ENCODE measurements around the gene SLC8A1. TPM values are rescaled to one million over a fixed set of nuclear protein-coding genes. Genes with fewer than 3 reads are reported as not detected.

The SLC8A1 gene
- 10 to 100 TPM; 21.8 to 58.6 (median 25.3) TPM for total RNA-seq

- TF ChIP-seq POLR2A (IDR thresholded peaks at IDR 0.05): peak in 1 of 4 donors; percentile 28
- no peak for TF ChIP-seq POLR2AphosphoS5 (IDR thresholded peaks at IDR 0.05)
- no peak for TF ChIP-seq EP300 (IDR thresholded peaks at IDR 0.05)
- TF ChIP-seq, protein P1, sequence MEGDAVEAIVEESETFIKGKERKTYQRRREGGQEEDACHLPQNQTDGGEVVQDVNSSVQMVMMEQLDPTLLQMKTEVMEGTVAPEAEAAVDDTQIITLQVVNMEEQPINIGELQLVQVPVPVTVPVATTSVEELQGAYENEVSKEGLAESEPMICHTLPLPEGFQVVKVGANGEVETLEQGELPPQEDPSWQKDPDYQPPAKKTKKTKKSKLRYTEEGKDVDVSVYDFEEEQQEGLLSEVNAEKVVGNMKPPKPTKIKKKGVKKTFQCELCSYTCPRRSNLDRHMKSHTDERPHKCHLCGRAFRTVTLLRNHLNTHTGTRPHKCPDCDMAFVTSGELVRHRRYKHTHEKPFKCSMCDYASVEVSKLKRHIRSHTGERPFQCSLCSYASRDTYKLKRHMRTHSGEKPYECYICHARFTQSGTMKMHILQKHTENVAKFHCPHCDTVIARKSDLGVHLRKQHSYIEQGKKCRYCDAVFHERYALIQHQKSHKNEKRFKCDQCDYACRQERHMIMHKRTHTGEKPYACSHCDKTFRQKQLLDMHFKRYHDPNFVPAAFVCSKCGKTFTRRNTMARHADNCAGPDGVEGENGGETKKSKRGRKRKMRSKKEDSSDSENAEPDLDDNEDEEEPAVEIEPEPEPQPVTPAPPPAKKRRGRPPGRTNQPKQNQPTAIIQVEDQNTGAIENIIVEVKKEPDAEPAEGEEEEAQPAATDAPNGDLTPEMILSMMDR (IDR thresholded peaks at IDR 0.05): no peak
- 3 to 7% methylated on average over 30 to 72 of the region's 82 CpGs for WGBS, 2 donors
- DNase-seq: peak in 1 of 2 donors; percentile 91
- peak within 1 kb of the TSS; percentile 58 to 82 (median 76) for H3K27ac ChIP-seq
- H3K36me3 ChIP-seq: no peaks in the 10 kb centered on the region
- H3K27me3 ChIP-seq: no peaks in the 10 kb centered on the region
- peaks cover 0 to 17% (median 6%) of the 10 kb centered on the region in 4 donors for H3K4me1 ChIP-seq
- no peaks in the 10 kb centered on the region for H3K9me3 ChIP-seq
- peak within 1 kb of the TSS; percentile 27 to 61 (median 48) for H3K4me3 ChIP-seq
- peak in 1 of 2 donors; percentile 81 for ATAC-seq (ENCODE audit: low FRiP score in 2 of 2)
These were observed at the start of gene SLC8A1 for GRCh38 chr2:40451918-40452605. Gene SLC8A1 (minus strand): TSS chr2:40452090.

GRCh38 chr2:40499437-40499836 lies 47.5 kb upstream of the SLC8A1 start:
- WGBS, 2 donors: 90 to 100% methylated on average over 2 of the region's 2 CpGs
- no peak for ATAC-seq (ENCODE audit: low FRiP score in 2 of 2)
- H3K27me3 ChIP-seq: no peaks in the 10 kb centered on the region
- H3K4me3 ChIP-seq: no peak overlapping the region
- H3K36me3 ChIP-seq: no peaks in the 10 kb centered on the region
- DNase-seq: no peak
- H3K27ac ChIP-seq: no peak overlapping the region
- no peaks in the 10 kb centered on the region for H3K4me1 ChIP-seq
- TF ChIP-seq, protein P1 (IDR thresholded peaks at IDR 0.05): no peak
- TF ChIP-seq POLR2AphosphoS5 (IDR thresholded peaks at IDR 0.05): no peak
- no peak for TF ChIP-seq POLR2A (IDR thresholded peaks at IDR 0.05)
- TF ChIP-seq EP300 (IDR thresholded peaks at IDR 0.05): no peak
- no peaks in the 10 kb centered on the region for H3K9me3 ChIP-seq

DNA sequence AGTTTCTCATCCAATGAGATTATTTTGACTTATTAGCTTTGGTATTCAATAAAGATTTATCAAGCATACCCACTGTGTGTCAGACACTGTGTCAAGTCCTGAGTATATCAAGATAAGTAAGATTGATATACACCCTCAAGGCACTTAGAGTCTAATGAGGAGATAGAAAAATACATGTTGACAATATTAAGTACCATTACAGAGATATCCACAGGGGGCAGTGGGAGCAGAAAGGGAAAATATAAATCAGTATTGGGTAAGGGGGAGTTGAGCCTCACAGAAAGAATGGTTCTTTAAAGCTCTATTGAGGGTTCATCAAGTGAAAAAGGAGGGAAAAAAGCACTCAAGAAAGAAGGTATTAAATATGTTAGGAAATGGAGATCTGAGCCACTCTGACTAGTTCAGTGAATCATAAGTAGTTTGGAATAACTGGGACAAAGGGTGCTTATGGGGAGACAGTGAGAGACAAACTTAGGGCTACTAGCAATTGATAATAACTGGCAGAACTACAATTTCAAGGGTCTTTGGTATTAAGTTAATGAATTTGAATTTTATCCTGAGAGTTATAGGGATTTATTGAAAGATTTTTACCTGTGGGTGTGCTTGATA lies 45.5 kb upstream of the SLC8A1 start:
- Histone ChIP-seq H3K4me3 (no peak overlapping the region), H3K27ac (no peak overlapping the region), H3K9me3 (no peaks in the 10 kb centered on the region), H3K36me3 (no peaks in the 10 kb centered on the region), H3K4me1 (no peaks in the 10 kb centered on the region), H3K27me3 (no peaks in the 10 kb centered on the region)
- DNase-seq (no peak), ATAC-seq (ENCODE audit: low FRiP score in 2 of 2) (no peak)
- TF ChIP-seq POLR2A (IDR thresholded peaks at IDR 0.05) (no peak), POLR2AphosphoS5 (IDR thresholded peaks at IDR 0.05) (no peak), EP300 (IDR thresholded peaks at IDR 0.05) (no peak)
- TF ChIP-seq, protein P1 (IDR thresholded peaks at IDR 0.05): no peak

DNA sequence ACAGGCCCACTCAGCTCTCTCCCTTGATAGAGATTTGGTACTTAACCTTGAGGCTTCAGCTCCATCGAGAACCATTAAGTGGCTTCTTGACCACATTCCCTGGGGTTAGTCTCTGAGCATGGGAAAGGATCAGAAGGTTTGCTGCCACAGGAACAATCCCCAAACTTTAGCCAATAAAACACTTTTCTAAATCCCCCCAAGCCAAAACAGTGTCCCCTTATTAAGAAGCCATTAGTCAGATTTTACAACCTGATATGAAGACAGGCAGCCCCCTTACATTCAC lies 37.7 kb upstream of the SLC8A1 start:
- Histone ChIP-seq H3K36me3 (no peaks in the 10 kb centered on the region), H3K4me3 (peak overlapping the region in 3 of 4 donors; percentile 28 to 49 (median 46))
- 29 to 50% methylated on average over 1 of the region's 1 CpG for WGBS, 2 donors

More for the DNA sequence above, 37.7 kb upstream of the SLC8A1 start:
- H3K4me1 ChIP-seq: peaks cover 0 to 10% (median 5%) of the 10 kb centered on the region in 4 donors
- TF ChIP-seq POLR2AphosphoS5 (IDR thresholded peaks at IDR 0.05): no peak
- no peak for TF ChIP-seq EP300 (IDR thresholded peaks at IDR 0.05)
- no peak for TF ChIP-seq POLR2A (IDR thresholded peaks at IDR 0.05)
- TF ChIP-seq, protein P1 (IDR thresholded peaks at IDR 0.05): no peak
- peak overlapping the region in 3 of 4 donors; percentile 54 to 71 (median 59) for H3K27ac ChIP-seq
- H3K9me3 ChIP-seq: no peaks in the 10 kb centered on the region
- no peak for DNase-seq
- ATAC-seq (ENCODE audit: low FRiP score in 2 of 2): no peak
- no peaks in the 10 kb centered on the region for H3K27me3 ChIP-seq

All from upper lobe of left lung (tissue), 6 donors.